IMR-90 (cell line): ENCODE measurements around the gene EYS. TPM values are rescaled to one million over a fixed set of nuclear protein-coding genes. Genes with fewer than 3 reads are reported as not detected.

Experiments used
- ATAC-seq: fragments of 200-7000 bp; cut with Tn5 transposase; 2 replicates; pipeline ENCODE4 v1.9.1; 2020; ENCODE audit warnings: low read depth, mild to moderate bottlenecking, moderate library complexity
- BruUV-seq: library from RNA; stranded (reverse); fragments of 400-500 nt; replicated peaks from 2 replicates; lab custom pipeline; 2021; lab: Mats Ljungman, UMichigan
- CTCF ChIA-PET: fragments of 300-600 bp; formaldehyde crosslinking; extraction: SDS; loops from one replicate; lab custom pipeline; 2021; ENCODE audit warnings: antibody characterized with exemption; lab: Yijun Ruan, JAX
- POLR2A ChIA-PET: fragments of 300-600 bp; sonication (Branson Sonifier 250); formaldehyde crosslinking; loops from one replicate; lab custom pipeline; 2022; ENCODE audit warnings: antibody characterized with exemption; ENCODE audit not compliant: unreplicated experiment; lab: Charles Lee
- DNase-seq: peaks from one replicate; pipeline ENCODE4 v3.0.0; 2013
- H2AFZ ChIP-seq: replicated peaks from 2 replicates; pipeline ENCODE3; 2013; ENCODE audit warnings: low read length, mild to moderate bottlenecking; ENCODE audit not compliant: poor library complexity
- H2AK5ac ChIP-seq: 2 replicates; pipeline ENCODE4 v1.6.1; 2013; ENCODE audit warnings: low read depth, low read length, inconsistent platforms
- H2AK9ac ChIP-seq: replicated peaks from 2 replicates; pipeline ENCODE3; 2013; ENCODE audit warnings: mild to moderate bottlenecking, low read depth, low read length, moderate library complexity; ENCODE audit not compliant: poor library complexity
- H2BK120ac ChIP-seq: 2 replicates; pipeline ENCODE4 v1.6.1; 2013; ENCODE audit warnings: low read depth, low read length, inconsistent platforms
- H2BK15ac ChIP-seq: 3 replicates; pipeline ENCODE4 v1.6.1; 2013; ENCODE audit warnings: low read depth, low read length, inconsistent platforms
- H2BK20ac ChIP-seq: 2 replicates; pipeline ENCODE4 v1.6.1; 2013; ENCODE audit warnings: low read depth, mild to moderate bottlenecking, inconsistent platforms, low read length, moderate library complexity
- H2BK5ac ChIP-seq: 2 replicates; pipeline ENCODE4 v1.6.1; 2013; ENCODE audit warnings: mild to moderate bottlenecking, low read depth, low read length, inconsistent platforms; ENCODE audit not compliant: poor library complexity, severe bottlenecking
- H3K14ac ChIP-seq: replicated peaks from 2 replicates; pipeline ENCODE4 v1.6.1; 2013; ENCODE audit warnings: low read depth, low read length, inconsistent platforms
- H3K18ac ChIP-seq: 2 replicates; pipeline ENCODE4 v1.6.1; 2013; ENCODE audit warnings: low read depth, low read length, control low read depth
- H3K23ac ChIP-seq: 2 replicates; pipeline ENCODE4 v1.6.1; 2013; ENCODE audit warnings: low read depth, low read length, inconsistent platforms
- H3K27ac ChIP-seq: 2 replicates; pipeline ENCODE4 v1.5.1; 2013; ENCODE audit warnings: mild to moderate bottlenecking, control low read depth, low read length; ENCODE audit not compliant: insufficient read depth
- H3K27me3 ChIP-seq: 2 replicates; pipeline ENCODE4 v1.6.1; 2013; ENCODE audit warnings: low read length; ENCODE audit not compliant: control insufficient read depth, insufficient read depth
- H3K36me3 ChIP-seq: 2 replicates; pipeline ENCODE4 v1.6.1; 2013; ENCODE audit warnings: low read length, mixed read lengths; ENCODE audit not compliant: control insufficient read depth, insufficient read depth
- H3K4ac ChIP-seq: 2 replicates; pipeline ENCODE4 v1.6.1; 2013; ENCODE audit warnings: low read depth, low read length, inconsistent platforms
- H3K4me1 ChIP-seq: 2 replicates; pipeline ENCODE4 v1.6.1; 2013; ENCODE audit warnings: low read length, mixed read lengths; ENCODE audit not compliant: control insufficient read depth, insufficient read depth
- H3K4me2 ChIP-seq: 2 replicates; pipeline ENCODE4 v1.6.1; 2013; ENCODE audit warnings: low read depth, mild to moderate bottlenecking, control low read depth, low read length, moderate library complexity
- H3K4me3 ChIP-seq: 2 replicates; pipeline ENCODE4 v1.5.1; 2013; ENCODE audit warnings: low read depth, mild to moderate bottlenecking, control low read depth, low read length, moderate library complexity; ENCODE audit not compliant: insufficient read depth
- H3K56ac ChIP-seq: 2 replicates; pipeline ENCODE4 v1.6.1; 2013; ENCODE audit warnings: low read length, inconsistent platforms; ENCODE audit not compliant: insufficient read depth; ENCODE audit errors: extremely low read depth
- H3K79me1 ChIP-seq, 2 experiments: 2 replicates each; pipeline ENCODE4 v1.6.1; 2013; ENCODE audit warnings: low read length in 2 of 2, inconsistent platforms in 1 of 2, low read depth in 1 of 2
- H3K9ac ChIP-seq: 2 replicates; pipeline ENCODE4 v1.6.1; 2013; ENCODE audit warnings: low read depth, low read length, control low read depth
- H3K9me1 ChIP-seq: 2 replicates; pipeline ENCODE4 v1.6.1; 2013; ENCODE audit warnings: low read length, inconsistent platforms; ENCODE audit not compliant: insufficient read depth
- H3K9me3 ChIP-seq: 2 replicates; pipeline ENCODE4 v1.6.1; 2013; ENCODE audit warnings: low read length; ENCODE audit not compliant: control insufficient read depth, insufficient read depth
- H4K20me1 ChIP-seq: 2 replicates; pipeline ENCODE4 v1.6.1; 2013; ENCODE audit warnings: low read length, inconsistent platforms; ENCODE audit not compliant: insufficient read depth
- H4K5ac ChIP-seq: 2 replicates; pipeline ENCODE4 v1.6.1; 2013; ENCODE audit warnings: mild to moderate bottlenecking, low read depth, low read length, control low read depth
- H4K8ac ChIP-seq, 2 experiments: 2 replicates each; pipeline ENCODE4 v1.6.1; 2013; ENCODE audit warnings: low read depth in 2 of 2, low read length in 2 of 2, control low read depth in 1 of 2, inconsistent platforms in 1 of 2
- H4K91ac ChIP-seq: 2 replicates; pipeline ENCODE4 v1.6.1; 2013; ENCODE audit warnings: low read depth, low read length, inconsistent platforms; ENCODE audit not compliant: insufficient read depth
- BHLHE40 ChIP-seq: fragments of 150-350 bp; IDR thresholded peaks from 2 replicates; pipeline ENCODE4 v1.6.1; 2016; ENCODE audit warnings: mild to moderate bottlenecking, low read depth, low read length
- CEBPB ChIP-seq: IDR thresholded peaks from 2 replicates; pipeline ENCODE4 v1.6.1; 2012; ENCODE audit warnings: low read depth, low read length, improper control_type of control experiment
- CHD1 ChIP-seq: IDR thresholded peaks from 2 replicates; pipeline ENCODE4 v1.6.1; 2012; ENCODE audit warnings: low read depth, low read length, improper control_type of control experiment
- FOS ChIP-seq: fragments of 150-350 bp; IDR thresholded peaks from 2 replicates; pipeline ENCODE4 v1.6.1; 2016; ENCODE audit warnings: low read depth, low read length
- MAFK ChIP-seq: IDR thresholded peaks from 2 replicates; pipeline ENCODE4 v1.6.1; 2012; ENCODE audit warnings: low read depth, low read length, improper control_type of control experiment
- MAZ ChIP-seq: IDR thresholded peaks from 2 replicates; pipeline ENCODE4 v1.6.1; 2012; ENCODE audit warnings: low read depth, mild to moderate bottlenecking, low read length, improper control_type of control experiment, moderate library complexity, borderline replicate concordance
- NFE2L2 ChIP-seq: fragments of 150-350 bp; IDR thresholded peaks from 2 replicates; pipeline ENCODE4 v1.6.1; 2016; ENCODE audit warnings: low read depth, mild to moderate bottlenecking, low read length
- POLR2A ChIP-seq: IDR thresholded peaks from 2 replicates; pipeline ENCODE4 v1.6.1; 2012; ENCODE audit warnings: mild to moderate bottlenecking, low read depth, low read length
- RAD21 ChIP-seq: IDR thresholded peaks from 2 replicates; pipeline ENCODE4 v1.6.1; 2012; ENCODE audit warnings: low read length, improper control_type of control experiment
- RCOR1 ChIP-seq: IDR thresholded peaks from 2 replicates; pipeline ENCODE4 v1.6.1; 2012; ENCODE audit warnings: mild to moderate bottlenecking, low read length, improper control_type of control experiment; ENCODE audit not compliant: insufficient replicate concordance
- RFX5 ChIP-seq: IDR thresholded peaks from 2 replicates; pipeline ENCODE4 v1.8.0; 2012; ENCODE audit warnings: low read depth, mild to moderate bottlenecking, low read length, moderate library complexity
- SMC3 ChIP-seq: fragments of 150-350 bp; IDR thresholded peaks from 2 replicates; pipeline ENCODE4 v1.6.1; 2016; ENCODE audit warnings: low read depth, mild to moderate bottlenecking, antibody characterized with exemption, low read length, moderate library complexity
- WGBS, 2 experiments: methylation state at CpG; one replicate each; pipeline versions ENCODE4 v1.1.5 to v1.1.7; 2013; ENCODE audit warnings: missing lambda C conversion rate in 2 of 2; ENCODE audit not compliant: insufficient read length in 1 of 2; ENCODE audit errors: extremely low coverage in 2 of 2; 5-methylcytosine and 5-hydroxymethylcytosine counted together
- dilution Hi-C: fragments of 300-500 bp; cut with HindIII; formaldehyde crosslinking; loops from one replicate; pipeline ENCODE4 v1.14.3; 2018; ENCODE audit warnings: low sequenced_read_pairs; ENCODE audit not compliant: unreplicated experiment
- in situ Hi-C: fragments of 300-500 bp; cut with MboI; formaldehyde crosslinking; loops from 3 replicates; pipeline ENCODE4 v1.14.3; 2019; ENCODE audit warnings: low sequenced_read_pairs, inconsistent platforms, mixed read lengths
- intact Hi-C: fragments of 100-400 bp; cut with micrococcal nuclease; formaldehyde crosslinking; loops from 2 replicates; pipeline ENCODE4 v1.10.0; 2022
- polyA plus RNA-seq, 3 experiments: library from polyadenylated mRNA; depleted of rRNA; stranded (reverse); fragments of >200 nt; gene quantifications; 2 replicates each; pipeline ENCODE4 v1.2.3, GENCODE V29; 2012; ENCODE audit warnings: low replicate concordance in 1 of 3
- total RNA-seq: library from RNA; depleted of rRNA; stranded (reverse); fragments of >200 nt; gene quantifications from 2 replicates; pipeline ENCODE4 v1.2.3, GENCODE V29; 2012
- TF ChIP-seq, protein P1 (sequence below): fragments of 150-350 bp; IDR thresholded peaks from 2 replicates; pipeline ENCODE4 v1.6.1; 2017; ENCODE audit warnings: mild to moderate bottlenecking, antibody characterized with exemption, low read length, low read depth
- TF ChIP-seq, protein P2 (sequence below): fragments of 150-350 bp; IDR thresholded peaks from 2 replicates; pipeline ENCODE4 v1.6.1; 2016; ENCODE audit warnings: low read depth, mild to moderate bottlenecking, low read length, moderate library complexity, borderline replicate concordance

The EYS gene
- total and polyA plus RNA-seq, 2 of the 4 experiments (the other 2 are of a cell fraction) = under 0.01 TPM; not detected in 1

DNA sequence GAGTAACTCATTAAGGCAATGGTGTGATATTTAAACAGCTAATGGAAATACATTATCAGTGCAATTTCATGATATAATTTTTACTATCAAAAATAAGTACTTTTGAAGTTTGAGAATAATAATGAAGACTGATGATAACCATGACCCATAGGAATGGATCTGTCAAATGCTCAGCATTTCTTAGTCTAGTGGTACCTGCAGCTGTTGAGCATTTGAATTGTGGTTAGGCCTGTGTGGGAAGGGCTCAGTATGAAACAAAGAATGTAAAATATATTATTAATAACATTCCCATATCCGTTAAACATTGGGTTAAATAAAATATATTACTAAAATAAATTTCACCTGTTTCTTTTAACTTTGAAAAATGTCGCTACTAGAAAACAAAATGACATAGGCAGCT lies 1898.5 kb downstream of the EYS start:
- in situ Hi-C loops = no loop called here
- CTCF ChIA-PET = interaction anchor here (2.6 kb wide), 1 partner anchor 9 kb away, joined by 8 read pairs; no protein-coding TSS in a partner anchor
- intact Hi-C loops = no loop called here

More for the DNA sequence above, 1898.5 kb downstream of the EYS start:
- Histone ChIP-seq H3K9ac (no peak overlapping the region), H3K9me3 (no peaks in the 10 kb centered on the region), H3K36me3 (no peaks in the 10 kb centered on the region), H3K27me3 (no peaks in the 10 kb centered on the region), H3K4ac (no peak overlapping the region), H2BK5ac (peak overlapping the region; percentile 99), H3K18ac (peak overlapping the region; percentile 77; the same call in 1 of the 2 replicates), H3K14ac (no peak overlapping the region), H3K79me1 (no peaks in the 10 kb centered on the region), H2AK9ac (no peak overlapping the region), H3K4me3 (no peak overlapping the region), H3K23ac (no peak overlapping the region), H4K8ac (no peak overlapping the region), H3K9me1 (peaks cover 3% of the 10 kb centered on the region), H3K4me1 (peaks cover 15% of the 10 kb centered on the region), H2AK5ac (no peak overlapping the region), H3K56ac (no peak overlapping the region), H3K27ac (no peak overlapping the region), H2BK15ac (0 out of 3 replicates have a peak overlapping the region, but pooled peaks have one; percentile 61), H2BK20ac (no peak overlapping the region), H3K4me2 (no peak overlapping the region), H4K91ac (no peak overlapping the region), H4K20me1 (no peaks in the 10 kb centered on the region), H4K5ac (no peak overlapping the region), H2BK120ac (no peak overlapping the region), H2AFZ (no peak overlapping the region)
- POLR2A ChIA-PET = no interaction called here
- BruUV-seq = no TSS peak
- no peak for TF ChIP-seq NFE2L2
- no peak for TF ChIP-seq CHD1
- TF ChIP-seq RAD21 = no peak
- TF ChIP-seq MAFK = no peak
- TF ChIP-seq, protein P1, sequence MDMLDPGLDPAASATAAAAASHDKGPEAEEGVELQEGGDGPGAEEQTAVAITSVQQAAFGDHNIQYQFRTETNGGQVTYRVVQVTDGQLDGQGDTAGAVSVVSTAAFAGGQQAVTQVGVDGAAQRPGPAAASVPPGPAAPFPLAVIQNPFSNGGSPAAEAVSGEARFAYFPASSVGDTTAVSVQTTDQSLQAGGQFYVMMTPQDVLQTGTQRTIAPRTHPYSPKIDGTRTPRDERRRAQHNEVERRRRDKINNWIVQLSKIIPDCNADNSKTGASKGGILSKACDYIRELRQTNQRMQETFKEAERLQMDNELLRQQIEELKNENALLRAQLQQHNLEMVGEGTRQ = no peak
- no peak for TF ChIP-seq SMC3
- no peak for TF ChIP-seq RCOR1
- TF ChIP-seq, protein P2, sequence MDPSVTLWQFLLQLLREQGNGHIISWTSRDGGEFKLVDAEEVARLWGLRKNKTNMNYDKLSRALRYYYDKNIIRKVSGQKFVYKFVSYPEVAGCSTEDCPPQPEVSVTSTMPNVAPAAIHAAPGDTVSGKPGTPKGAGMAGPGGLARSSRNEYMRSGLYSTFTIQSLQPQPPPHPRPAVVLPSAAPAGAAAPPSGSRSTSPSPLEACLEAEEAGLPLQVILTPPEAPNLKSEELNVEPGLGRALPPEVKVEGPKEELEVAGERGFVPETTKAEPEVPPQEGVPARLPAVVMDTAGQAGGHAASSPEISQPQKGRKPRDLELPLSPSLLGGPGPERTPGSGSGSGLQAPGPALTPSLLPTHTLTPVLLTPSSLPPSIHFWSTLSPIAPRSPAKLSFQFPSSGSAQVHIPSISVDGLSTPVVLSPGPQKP = no peak
- TF ChIP-seq POLR2A = no peak
- TF ChIP-seq CEBPB = no peak
- no peak for TF ChIP-seq MAZ
- no peak for TF ChIP-seq RFX5
- TF ChIP-seq FOS = no peak
- TF ChIP-seq BHLHE40 = no peak
- no CpG with 5 or more reads among the region's 2 CpGs for WGBS, 2 experiments
- DNase-seq (no peak), ATAC-seq (no peak)
- dilution Hi-C loops = no loop called here
